Parietal lobe (tissue), 2 donors: ENCODE results near the gene NPPA. TPM values are rescaled to one million over a fixed set of nuclear protein-coding genes. Genes with fewer than 3 reads are reported as not detected.

Experiments
- small RNA-seq: library from RNA; depleted of rRNA; stranded (forward); fragments of <200 nt; gene quantifications from one replicate; pipeline ENCODE3, GENCODE V24; 2014; ENCODE audit warnings: low replicate concordance
- total RNA-seq: library from RNA; depleted of rRNA; stranded (reverse); fragments of >200 nt; gene quantifications from one replicate; pipeline ENCODE4 v1.2.3, GENCODE V29; 2014

The NPPA gene
- total RNA-seq = not detected

DNA sequence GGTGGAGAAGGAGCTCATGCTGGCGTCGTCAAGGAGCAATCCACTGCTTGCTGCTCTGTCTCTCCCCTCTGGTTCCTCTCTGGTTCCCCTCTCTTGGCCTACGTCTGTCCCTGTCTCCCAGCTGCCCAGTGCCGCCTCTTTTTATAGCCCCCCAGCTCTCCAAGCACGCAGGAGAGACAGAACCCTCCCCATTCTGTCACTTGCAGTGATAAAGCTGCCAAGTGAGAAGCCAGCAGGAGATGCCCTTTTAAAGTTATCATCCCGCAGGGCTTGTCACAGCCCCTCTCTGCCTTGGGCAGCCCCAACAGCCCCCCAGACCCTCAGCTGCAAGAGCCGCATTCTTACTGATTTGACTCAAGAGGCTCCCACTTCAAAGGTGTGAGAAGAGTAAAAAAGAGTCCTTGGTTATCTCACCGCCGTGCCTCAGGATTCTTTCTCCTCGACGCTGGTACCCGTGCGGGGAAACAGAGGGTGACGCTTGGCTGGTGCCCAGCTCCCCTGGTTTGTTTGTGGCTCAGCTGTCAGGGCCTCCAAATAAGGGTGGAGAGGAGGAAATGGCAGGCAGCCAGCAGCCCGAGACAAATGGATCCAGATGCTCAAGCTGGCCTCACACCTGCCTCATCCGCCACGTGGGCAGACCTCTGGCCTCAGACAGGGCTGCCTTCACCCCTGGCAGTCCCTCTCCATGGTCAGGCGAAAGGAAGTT, at the start of gene NPPA:
Gene NPPA (minus strand): TSS at position 117 of the 706 bp plus-strand sequence. CDS start 99 bp downstream, at position 18.

DNA sequence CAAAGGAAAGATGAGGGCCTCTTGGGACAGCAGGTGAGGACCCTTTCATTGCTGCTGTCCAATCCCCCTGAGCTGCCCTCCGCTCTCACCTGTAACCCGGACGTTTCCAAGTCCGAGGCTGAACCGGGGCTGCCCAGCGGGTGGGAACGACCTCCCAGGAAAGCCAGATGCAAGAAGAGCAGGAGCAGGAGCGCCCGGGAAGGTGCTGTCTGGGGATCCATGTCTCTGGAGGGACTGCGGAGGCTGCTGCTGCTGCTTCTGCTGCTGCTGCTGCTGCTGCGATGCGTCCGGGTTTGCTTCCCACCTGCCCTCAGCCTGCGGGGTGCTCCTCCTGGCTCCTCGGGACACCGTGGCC, 11.0 kb upstream of the NPPA start, which contains the start of gene NPPB:
Gene NPPB (minus strand): TSS at position 333 of the 355 bp plus-strand sequence. CDS start 112 bp downstream, at position 221.

DNA sequence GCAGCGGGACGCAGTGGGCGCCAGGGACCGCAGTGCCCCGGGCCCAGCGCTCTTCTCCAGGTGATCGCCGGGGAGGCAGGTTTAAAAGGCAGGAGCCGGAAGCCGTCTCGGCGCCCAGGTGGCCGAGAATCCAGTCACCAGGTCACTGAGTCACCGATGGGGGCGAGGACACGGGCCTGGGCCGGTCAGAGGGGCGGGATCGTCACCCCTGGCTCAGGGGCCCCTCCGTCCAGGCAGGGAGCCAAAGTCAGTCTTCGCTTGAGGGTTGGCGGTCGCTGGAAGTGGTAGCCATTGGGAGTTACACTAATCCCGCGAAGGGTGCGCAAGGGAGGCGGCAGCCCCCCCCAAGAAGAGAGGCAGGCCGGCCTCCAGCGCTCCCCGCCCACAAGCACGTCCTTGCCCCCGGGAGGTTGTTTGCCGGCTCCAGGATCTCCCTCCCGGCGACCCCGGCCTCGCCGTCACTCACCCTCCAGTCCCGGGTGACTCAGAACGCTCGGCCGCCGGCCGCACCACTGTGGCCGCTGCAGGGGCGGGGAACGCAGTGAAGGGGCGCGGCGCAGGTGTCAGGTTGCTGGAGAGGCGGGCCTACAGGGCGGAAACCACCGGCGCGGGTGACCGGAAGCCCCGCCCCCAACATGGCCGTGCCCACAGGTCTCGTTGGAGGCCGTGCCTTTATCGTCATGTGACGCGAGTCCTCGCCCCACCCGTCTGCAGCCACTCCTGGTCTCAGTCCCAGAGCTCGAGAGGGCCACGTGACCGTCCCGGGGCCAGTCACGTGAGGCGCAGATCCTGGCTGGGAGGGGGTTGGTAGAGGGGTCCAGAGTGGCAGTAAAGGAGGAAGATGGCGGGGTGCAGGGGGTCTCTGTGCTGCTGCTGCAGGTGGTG, 41.9 kb downstream of the NPPA start, which contains the start of the genes CLCN6 and MTHFR:
Gene CLCN6 (plus strand): TSS at position 770 of the 885 bp plus-strand sequence. CDS start 72 bp downstream, at position 842.
Gene MTHFR (minus strand): TSS at position 543 of the 885 bp plus-strand sequence. CDS start 2,848 bp downstream, outside the sequence.

Small RNA genes lying within 50 kb of the gene (small RNA-seq; reads per million reads assigned to genes)
- gene RF02156 = not detected
- gene RF02157 = not detected
- gene RF02158 = not detected

Other genes with a start within 250 kb of the NPPA start
- gene FBXO2, start 193.4 kb downstream of the NPPA start, total RNA-seq = 1.9 TPM
- 42.3 TPM for gene FBXO44, start 192.9 kb downstream of the NPPA start, total RNA-seq
- 4.7 TPM for gene FBXO6, start 183.6 kb downstream of the NPPA start, total RNA-seq
- gene MAD2L2, start 166.6 kb downstream of the NPPA start, total RNA-seq = 65.7 TPM
- 103 TPM for gene DRAXIN, start 156.1 kb downstream of the NPPA start, total RNA-seq
- 3.8 TPM for gene AGTRAP, start 111.6 kb downstream of the NPPA start, total RNA-seq
- not detected for gene C1orf167, start 85.6 kb downstream of the NPPA start, total RNA-seq
- 45.1 TPM for gene MTHFR, start 41.8 kb downstream of the NPPA start, total RNA-seq
- 29.7 TPM for gene CLCN6, start 41.6 kb downstream of the NPPA start, total RNA-seq
- gene NPPB, start 11.2 kb upstream of the NPPA start, total RNA-seq = not detected
- 19.1 TPM for gene KIAA2013, start 78.6 kb upstream of the NPPA start, total RNA-seq
- 16.9 TPM for gene PLOD1, start 86.9 kb upstream of the NPPA start, total RNA-seq
- 47.3 TPM for gene MFN2, start 132.7 kb upstream of the NPPA start, total RNA-seq
- 31.6 TPM for gene MIIP, start 171.7 kb upstream of the NPPA start, total RNA-seq
- gene TNFRSF8, start 215.5 kb upstream of the NPPA start, total RNA-seq = not detected